HFFc6 (cell line): ENCODE measurements around the gene CADM2. TPM values are rescaled to one million over a fixed set of nuclear protein-coding genes. Genes with fewer than 3 reads are reported as not detected.
"Not testable (repeated sequence)": the region's sequence is repeated elsewhere in the genome, so short reads cannot be mapped to it uniquely, and the experiment has no call there.

Experiments used
- DNase-seq: peaks from one replicate; pipeline ENCODE4 v3.0.0-alpha.2; 2018
- H3K27ac Mint-ChIP-seq: 2 replicates; pipeline ENCODE4 v1.8.0; 2020; ENCODE audit warnings: mild to moderate bottlenecking, mixed read lengths
- H3K27me3 Mint-ChIP-seq: 2 replicates; pipeline ENCODE4 v1.8.0; 2021; ENCODE audit warnings: mild to moderate bottlenecking, moderate library complexity, mixed read lengths; ENCODE audit not compliant: insufficient read depth
- H3K36me3 Mint-ChIP-seq: 2 replicates; pipeline ENCODE4 v1.8.0; 2021; ENCODE audit warnings: low read depth, mixed read lengths
- H3K4me1 Mint-ChIP-seq: 2 replicates; pipeline ENCODE4 v1.8.0; 2020; ENCODE audit warnings: low read depth, mixed read lengths
- H3K4me3 Mint-ChIP-seq: 2 replicates; pipeline ENCODE4 v1.8.0; 2020; ENCODE audit warnings: mild to moderate bottlenecking, moderate library complexity, mixed read lengths
- H3K9me3 Mint-ChIP-seq: 2 replicates; pipeline ENCODE4 v1.8.0; 2020; ENCODE audit warnings: mild to moderate bottlenecking, mixed read lengths
- CTCF ChIP-seq: fragments of 200-600 bp; sonication (generic); IDR thresholded peaks from 2 replicates; pipeline ENCODE4 v1.5.0; 2021; ENCODE audit warnings: antibody characterized with exemption, mild to moderate bottlenecking
- total RNA-seq, 6 experiments: library from RNA; stranded (reverse); fragmentation: NEBNext Ultra II Directional; extraction: Animal tissue kit (Norgen Biotek cat#: 25700); gene quantifications; 2 replicates in 1 of 6; 3 replicates in 5 of 6; pipeline ENCODE4 v1.2.3, GENCODE V29; 2021

The CADM2 gene
- total RNA-seq, 6 experiments from 2014 or later, result not detected

GRCh38 chr3:85697156-85697555, 738.4 kb downstream of the CADM2 start:
- Mint-ChIP-seq H3K27ac (no peak overlapping the region), H3K4me3 (no peak overlapping the region), H3K4me1 (no peaks in the 10 kb centered on the region), H3K36me3 (peaks cover 5% of the 10 kb centered on the region), H3K27me3 (no peaks in the 10 kb centered on the region), H3K9me3 (peaks cover 26% of the 10 kb centered on the region)
- TF ChIP-seq CTCF, result no peak
- no peak for DNase-seq

GRCh38 chr3:85706130-85706529, 747.3 kb downstream of the CADM2 start:
- Mint-ChIP-seq H3K4me1 (no peaks in the 10 kb centered on the region), H3K27me3 (no peaks in the 10 kb centered on the region), H3K9me3 (peaks cover 5% of the 10 kb centered on the region; the same call in 1 of the 2 replicates), H3K4me3 (no peak overlapping the region), H3K36me3 (no peaks in the 10 kb centered on the region), H3K27ac (no peak overlapping the region)
- no peak for DNase-seq
- no peak for TF ChIP-seq CTCF

- not testable (repeated sequence) for H3K4me1 Mint-ChIP-seq, H3K27me3 Mint-ChIP-seq, H3K27ac Mint-ChIP-seq, H3K9me3 Mint-ChIP-seq, H3K36me3 Mint-ChIP-seq, DNase-seq, H3K4me3 Mint-ChIP-seq
Measured at GRCh38 chr3:85708325-85708724, 749.5 kb downstream of the CADM2 start.

- no peak for TF ChIP-seq CTCF
- H3K36me3 Mint-ChIP-seq, result no peaks in the 10 kb centered on the region
- DNase-seq, result no peak
- no peaks in the 10 kb centered on the region; the same call in none of the 2 replicates for H3K9me3 Mint-ChIP-seq
- H3K4me3 Mint-ChIP-seq, result no peak overlapping the region
- no peaks in the 10 kb centered on the region for H3K27me3 Mint-ChIP-seq
- no peak overlapping the region for H3K27ac Mint-ChIP-seq
- no peaks in the 10 kb centered on the region for H3K4me1 Mint-ChIP-seq
Measured at GRCh38 chr3:85709346-85709892, 750.6 kb downstream of the CADM2 start.

- Mint-ChIP-seq H3K4me1 (no peaks in the 10 kb centered on the region), H3K9me3 (peaks cover 3% of the 10 kb centered on the region), H3K36me3 (no peaks in the 10 kb centered on the region; the same call in 1 of the 2 replicates), H3K27me3 (peaks cover 1% of the 10 kb centered on the region; the same call in 1 of the 2 replicates), H3K4me3 (no peak overlapping the region), H3K27ac (no peak overlapping the region)
- no peak for DNase-seq
- TF ChIP-seq CTCF, result no peak
Measured at GRCh38 chr3:85710490-85710889, 751.7 kb downstream of the CADM2 start.

GRCh38 chr3:85721409-85722145, 762.8 kb downstream of the CADM2 start:
- TF ChIP-seq CTCF, result no peak
- DNase-seq, result no peak
- Mint-ChIP-seq H3K4me3 (no peak overlapping the region), H3K27me3 (no peaks in the 10 kb centered on the region; the same call in none of the 2 replicates), H3K4me1 (no peaks in the 10 kb centered on the region), H3K27ac (no peak overlapping the region), H3K36me3 (no peaks in the 10 kb centered on the region), H3K9me3 (peaks cover 23% of the 10 kb centered on the region)
